DOHH2 (cell line): ENCODE data around the gene TMTC1.

Experiments used
- H3F3A ChIP-seq: fragments of 200-600 bp; sonication (generic), shearing (Covaris generic); 2 replicates; pipeline ENCODE4 v1.6.0; 2016; ENCODE audit warnings: antibody characterized with exemption, mild to moderate bottlenecking; ENCODE audit not compliant: control insufficient read depth, insufficient read depth
- H3K27ac ChIP-seq: fragments of 200-600 bp; sonication (generic); 2 replicates; pipeline ENCODE4 v1.5.1; 2014; ENCODE audit warnings: low read depth, mild to moderate bottlenecking, low read length, moderate library complexity
- H3K27me3 ChIP-seq: fragments of 200-600 bp; sonication (generic); 2 replicates; pipeline ENCODE4 v1.6.1; 2014; ENCODE audit warnings: mild to moderate bottlenecking, low read length, mixed read lengths; ENCODE audit not compliant: control insufficient read depth
- H3K36me3 ChIP-seq: fragments of 200-600 bp; sonication (generic); 2 replicates; pipeline ENCODE4 v1.6.1; 2014; ENCODE audit warnings: mild to moderate bottlenecking, low read length, moderate library complexity, mixed read lengths; ENCODE audit not compliant: control insufficient read depth
- H3K4me1 ChIP-seq: fragments of 200-600 bp; sonication (generic); 2 replicates; pipeline ENCODE4 v1.6.1; 2014; ENCODE audit warnings: mild to moderate bottlenecking, low read length, mixed read lengths; ENCODE audit not compliant: control insufficient read depth
- H3K4me2 ChIP-seq: fragments of 200-600 bp; sonication (generic); 2 replicates; pipeline ENCODE4 v1.6.0; 2014; ENCODE audit warnings: mild to moderate bottlenecking, low read length, moderate library complexity
- H3K4me3 ChIP-seq: fragments of 200-600 bp; sonication (generic); 2 replicates; pipeline ENCODE4 v1.5.1; 2014; ENCODE audit warnings: mild to moderate bottlenecking, low read length, mixed read lengths
- H3K79me2 ChIP-seq: fragments of 200-600 bp; sonication (generic); 2 replicates; pipeline ENCODE4 v1.6.1; 2014; ENCODE audit warnings: mild to moderate bottlenecking, low read length, mixed read lengths; ENCODE audit not compliant: control insufficient read depth
- H3K9me2 ChIP-seq: fragments of 200-600 bp; sonication (generic); replicated peaks from 2 replicates; pipeline ENCODE4 v1.6.1; 2014; ENCODE audit warnings: mild to moderate bottlenecking, low read length, mixed read lengths; ENCODE audit not compliant: control insufficient read depth
- H3K9me3 ChIP-seq: fragments of 200-600 bp; sonication (generic); 2 replicates; pipeline ENCODE4 v1.6.1; 2014; ENCODE audit warnings: antibody characterized with exemption, low read length, mixed read lengths; ENCODE audit not compliant: control insufficient read depth, insufficient read depth
- H4K20me1 ChIP-seq: fragments of 200-600 bp; sonication (generic); 2 replicates; pipeline ENCODE4 v1.6.0; 2014; ENCODE audit warnings: low read depth, mild to moderate bottlenecking, antibody characterized with exemption, low read length, moderate library complexity; ENCODE audit not compliant: control insufficient read depth, insufficient read depth
- EZH2phosphoT487 ChIP-seq: fragments of 200-600 bp; sonication (generic); IDR thresholded peaks from 2 replicates; pipeline ENCODE4 v1.6.1; 2017; ENCODE audit warnings: borderline replicate concordance, mild to moderate bottlenecking, antibody characterized with exemption, low read length, moderate library complexity, mixed read lengths
- TF ChIP-seq, protein P1 (sequence below): fragments of 200-600 bp; sonication (generic); IDR thresholded peaks from one replicate; pipeline ENCODE4 v1.5.1; 2014; ENCODE audit warnings: antibody characterized with exemption, mild to moderate bottlenecking, low read depth, low read length; ENCODE audit not compliant: poor library complexity, severe bottlenecking

Gene TMTC1

DNA sequence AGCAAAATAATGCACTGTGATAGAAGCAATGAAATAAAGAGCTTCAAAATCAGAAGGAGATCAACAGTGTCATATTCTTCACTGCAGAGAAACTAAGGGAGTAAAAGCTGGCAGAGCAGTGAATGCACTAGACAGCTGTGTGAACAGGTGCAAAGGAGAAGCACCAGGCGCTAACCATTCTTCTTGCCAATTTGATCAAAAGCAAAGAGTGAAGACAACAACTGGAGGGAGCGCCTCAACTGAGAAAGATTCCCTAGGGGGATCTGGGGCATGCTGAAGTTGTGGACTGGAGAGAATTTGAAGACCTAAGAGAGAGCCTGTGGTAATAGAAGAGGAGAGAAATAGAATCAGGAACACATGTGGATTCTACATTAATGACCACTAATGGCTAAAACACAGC lies 235.9 kb downstream of the TMTC1 start:
- Histone ChIP-seq H3K4me2 (no peak overlapping the region), H3K36me3 (no peaks in the 10 kb centered on the region), H3K79me2 (no peaks in the 10 kb centered on the region), H3K4me1 (no peaks in the 10 kb centered on the region), H3K9me3 (no peaks in the 10 kb centered on the region), H3F3A (no peaks in the 10 kb centered on the region), H3K27ac (no peak overlapping the region), H3K4me3 (no peak overlapping the region), H3K9me2 (no peaks in the 10 kb centered on the region), H4K20me1 (no peaks in the 10 kb centered on the region), H3K27me3 (no peaks in the 10 kb centered on the region)
- TF ChIP-seq EZH2phosphoT487: no peak
- TF ChIP-seq, protein P1, sequence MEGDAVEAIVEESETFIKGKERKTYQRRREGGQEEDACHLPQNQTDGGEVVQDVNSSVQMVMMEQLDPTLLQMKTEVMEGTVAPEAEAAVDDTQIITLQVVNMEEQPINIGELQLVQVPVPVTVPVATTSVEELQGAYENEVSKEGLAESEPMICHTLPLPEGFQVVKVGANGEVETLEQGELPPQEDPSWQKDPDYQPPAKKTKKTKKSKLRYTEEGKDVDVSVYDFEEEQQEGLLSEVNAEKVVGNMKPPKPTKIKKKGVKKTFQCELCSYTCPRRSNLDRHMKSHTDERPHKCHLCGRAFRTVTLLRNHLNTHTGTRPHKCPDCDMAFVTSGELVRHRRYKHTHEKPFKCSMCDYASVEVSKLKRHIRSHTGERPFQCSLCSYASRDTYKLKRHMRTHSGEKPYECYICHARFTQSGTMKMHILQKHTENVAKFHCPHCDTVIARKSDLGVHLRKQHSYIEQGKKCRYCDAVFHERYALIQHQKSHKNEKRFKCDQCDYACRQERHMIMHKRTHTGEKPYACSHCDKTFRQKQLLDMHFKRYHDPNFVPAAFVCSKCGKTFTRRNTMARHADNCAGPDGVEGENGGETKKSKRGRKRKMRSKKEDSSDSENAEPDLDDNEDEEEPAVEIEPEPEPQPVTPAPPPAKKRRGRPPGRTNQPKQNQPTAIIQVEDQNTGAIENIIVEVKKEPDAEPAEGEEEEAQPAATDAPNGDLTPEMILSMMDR: no peak

DNA sequence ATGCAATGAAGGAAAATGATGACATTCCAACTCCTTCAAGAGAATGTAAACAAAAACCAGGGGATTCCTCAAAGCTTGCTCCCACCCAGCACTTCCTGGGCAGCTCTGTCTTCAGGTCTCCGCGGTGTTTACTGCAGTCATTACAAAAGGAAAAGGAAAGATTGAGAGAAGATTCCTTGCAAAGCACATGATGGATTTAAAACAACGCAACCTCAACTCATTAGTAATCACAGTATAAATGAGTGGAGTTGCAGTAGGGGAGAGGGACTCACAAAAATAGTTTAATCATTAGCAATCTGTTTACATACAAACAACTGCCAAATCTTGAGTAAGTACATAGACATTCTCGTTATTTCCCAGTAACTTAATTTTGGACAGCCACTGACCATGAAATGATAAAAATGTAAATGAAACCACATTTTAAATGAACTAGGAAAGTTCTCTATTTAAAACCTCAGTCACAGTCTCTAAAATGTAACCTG lies 236.6 kb downstream of the TMTC1 start:
- no peaks in the 10 kb centered on the region for H4K20me1 ChIP-seq
- H3K36me3 ChIP-seq: no peaks in the 10 kb centered on the region
- H3K27ac ChIP-seq: no peak overlapping the region
- TF ChIP-seq EZH2phosphoT487: no peak
- TF ChIP-seq, protein P1: no peak
- H3K4me1 ChIP-seq: no peaks in the 10 kb centered on the region
- no peak overlapping the region for H3K4me2 ChIP-seq
- H3K27me3 ChIP-seq: no peaks in the 10 kb centered on the region
- H3K79me2 ChIP-seq: no peaks in the 10 kb centered on the region
- H3F3A ChIP-seq: no peaks in the 10 kb centered on the region
- H3K9me3 ChIP-seq: no peaks in the 10 kb centered on the region
- H3K4me3 ChIP-seq: no peak overlapping the region
- no peaks in the 10 kb centered on the region for H3K9me2 ChIP-seq

DNA sequence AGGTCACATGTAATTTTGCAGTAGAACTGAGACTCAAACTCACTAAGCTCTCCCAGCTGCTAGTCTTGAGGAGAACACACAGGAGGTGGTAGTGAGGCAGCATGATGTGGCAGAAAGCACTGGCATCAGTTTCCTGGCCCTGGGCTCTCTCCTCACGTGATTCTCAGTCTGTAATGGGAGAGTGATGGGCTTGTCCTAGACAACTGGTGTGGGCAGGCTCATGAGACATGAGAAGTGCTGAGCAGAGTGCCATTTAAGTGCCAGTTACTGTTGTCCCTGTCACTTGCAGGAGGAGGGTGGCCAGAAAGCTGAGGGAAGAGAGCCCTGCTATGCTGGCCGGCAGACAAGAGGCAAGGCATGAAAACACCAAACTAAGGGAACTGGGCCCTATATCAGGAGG lies 237.7 kb downstream of the TMTC1 start:
- no peak overlapping the region for H3K27ac ChIP-seq
- H3K36me3 ChIP-seq: no peaks in the 10 kb centered on the region
- H3K9me3 ChIP-seq: no peaks in the 10 kb centered on the region
- H3K79me2 ChIP-seq: no peaks in the 10 kb centered on the region
- no peaks in the 10 kb centered on the region for H4K20me1 ChIP-seq
- H3K27me3 ChIP-seq: no peaks in the 10 kb centered on the region
- no peak overlapping the region for H3K4me2 ChIP-seq
- no peaks in the 10 kb centered on the region for H3K9me2 ChIP-seq
- H3K4me3 ChIP-seq: no peak overlapping the region
- H3K4me1 ChIP-seq: no peaks in the 10 kb centered on the region
- no peaks in the 10 kb centered on the region for H3F3A ChIP-seq
- TF ChIP-seq EZH2phosphoT487: no peak
- TF ChIP-seq, protein P1: no peak

DNA sequence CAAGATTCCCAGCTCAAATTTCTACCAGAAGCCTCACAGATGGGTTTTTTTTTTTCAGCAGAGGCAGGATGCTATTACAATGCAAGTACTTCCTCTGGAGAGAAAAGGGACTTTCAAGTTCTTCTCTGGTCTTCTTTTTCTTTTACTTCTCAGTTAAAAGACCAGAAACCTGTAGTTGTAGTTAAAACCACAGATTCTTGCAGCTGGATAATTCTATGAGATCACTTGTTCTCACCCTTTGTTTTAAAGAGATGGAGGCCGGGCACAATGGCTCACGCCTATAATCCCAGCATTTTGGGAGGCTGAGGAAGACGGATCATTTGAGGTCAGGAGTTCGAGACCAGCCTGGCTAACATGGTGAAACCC lies 238.7 kb downstream of the TMTC1 start:
- Histone ChIP-seq H3K9me2 (no peaks in the 10 kb centered on the region), H3K79me2 (no peaks in the 10 kb centered on the region), H3F3A (no peaks in the 10 kb centered on the region), H3K4me1 (no peaks in the 10 kb centered on the region), H3K9me3 (no peaks in the 10 kb centered on the region), H3K27ac (no peak overlapping the region), H3K4me3 (no peak overlapping the region), H4K20me1 (no peaks in the 10 kb centered on the region), H3K36me3 (no peaks in the 10 kb centered on the region), H3K27me3 (no peaks in the 10 kb centered on the region), H3K4me2 (no peak overlapping the region)
- no peak for TF ChIP-seq EZH2phosphoT487
- TF ChIP-seq, protein P1: no peak
